ENCODE measurements around the gene MMS19.
"Not testable (repeated sequence)": the region's sequence is repeated elsewhere in the genome, so short reads cannot be mapped to it uniquely, and the experiment has no call there.

Gene MMS19

GRCh38 chr10:97502916-97503315 is 4.7 kb upstream of the MMS19 start:
- no peak for DNase-seq

DNA sequence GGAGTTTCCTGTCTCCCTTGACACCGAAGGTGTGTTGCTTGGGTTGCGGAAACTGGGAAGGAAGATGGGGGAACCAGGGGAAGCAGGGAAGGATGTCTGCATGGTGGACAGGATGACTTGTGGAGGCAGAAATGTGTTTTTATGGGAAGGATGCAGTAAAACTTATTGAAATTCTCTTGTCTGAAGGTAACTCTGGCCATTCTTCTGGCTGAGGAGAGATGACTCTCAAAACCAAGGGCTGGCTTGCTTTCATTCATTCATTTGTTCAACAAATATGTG is 2.0 kb upstream of the MMS19 start:
- no peak for DNase-seq

DNA sequence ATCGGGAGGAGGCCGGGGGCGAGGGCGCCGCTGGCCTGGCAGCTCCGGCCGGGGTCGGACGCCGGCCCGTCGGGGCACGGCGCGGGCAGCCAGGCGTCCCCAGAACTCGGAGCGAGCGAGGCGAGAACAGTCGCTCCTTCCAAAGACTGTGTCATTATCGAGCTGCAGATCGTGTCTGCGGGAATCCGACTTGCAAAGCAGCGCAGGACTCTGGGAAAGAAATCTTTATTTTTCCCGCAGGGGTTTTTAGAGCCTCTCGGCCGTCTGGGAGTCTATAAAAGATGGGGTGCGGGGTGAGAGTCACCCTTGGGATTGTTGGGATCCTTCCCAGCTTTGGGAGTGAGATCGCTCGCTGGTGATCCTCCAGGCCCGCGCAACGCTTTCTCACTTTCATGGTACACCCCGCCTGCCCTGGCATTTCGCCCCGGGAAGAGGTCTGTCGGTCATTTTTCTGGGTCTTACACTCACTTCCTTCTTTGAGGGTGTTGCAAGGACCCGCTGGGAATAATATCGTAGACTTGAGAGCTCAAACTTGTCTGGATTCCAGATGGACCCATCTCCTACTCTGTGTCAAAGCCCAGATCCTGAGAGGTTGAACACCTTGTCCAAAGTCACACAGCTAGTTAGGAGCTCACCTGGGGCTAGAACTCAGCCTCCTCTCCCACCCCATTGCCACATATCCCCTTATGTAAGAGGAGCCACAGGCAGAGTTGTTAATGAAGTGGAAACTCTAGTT is 1.5 kb upstream of the MMS19 start:
- no peak for DNase-seq

GRCh38 chr10:97498841-97499560 is 779 bp upstream of the MMS19 start, which contains the start of gene UBTD1:
UBTD1 (plus strand) TSS chr10:97498924; CDS start chr10:97499204, 280 bp downstream.
- no peak for DNase-seq

- peak; percentile 66 for DNase-seq
Measured at GRCh38 chr10:97497572-97498075, 598 bp downstream of the MMS19 start.

- DNase-seq: no peak
Measured at GRCh38 chr10:97494863-97495506, 3.2 kb downstream of the MMS19 start.

GRCh38 chr10:97494151-97494550 is 4.1 kb downstream of the MMS19 start:
- DNase-seq: no peak

DNA sequence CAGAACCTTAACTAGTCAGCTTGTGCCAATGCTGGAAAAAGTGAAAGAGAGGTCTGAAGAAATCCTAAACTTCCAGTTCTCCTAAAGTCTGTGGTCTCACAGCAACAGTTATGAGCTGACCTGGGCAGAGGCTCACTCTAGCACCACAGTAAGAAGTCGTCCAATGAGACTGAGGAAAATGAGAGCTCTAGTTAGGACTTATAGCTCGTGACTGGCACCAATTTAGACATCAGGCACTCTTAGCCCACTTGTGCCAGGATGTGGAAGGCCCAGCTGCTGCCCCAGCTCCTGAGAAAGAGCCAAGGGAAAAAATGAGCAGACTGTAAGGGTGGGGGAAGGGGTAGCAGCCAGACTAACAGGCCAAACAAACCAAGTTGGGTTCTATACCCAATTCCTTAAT is 7.6 kb downstream of the MMS19 start:
- peak; percentile 50 for DNase-seq

DNA sequence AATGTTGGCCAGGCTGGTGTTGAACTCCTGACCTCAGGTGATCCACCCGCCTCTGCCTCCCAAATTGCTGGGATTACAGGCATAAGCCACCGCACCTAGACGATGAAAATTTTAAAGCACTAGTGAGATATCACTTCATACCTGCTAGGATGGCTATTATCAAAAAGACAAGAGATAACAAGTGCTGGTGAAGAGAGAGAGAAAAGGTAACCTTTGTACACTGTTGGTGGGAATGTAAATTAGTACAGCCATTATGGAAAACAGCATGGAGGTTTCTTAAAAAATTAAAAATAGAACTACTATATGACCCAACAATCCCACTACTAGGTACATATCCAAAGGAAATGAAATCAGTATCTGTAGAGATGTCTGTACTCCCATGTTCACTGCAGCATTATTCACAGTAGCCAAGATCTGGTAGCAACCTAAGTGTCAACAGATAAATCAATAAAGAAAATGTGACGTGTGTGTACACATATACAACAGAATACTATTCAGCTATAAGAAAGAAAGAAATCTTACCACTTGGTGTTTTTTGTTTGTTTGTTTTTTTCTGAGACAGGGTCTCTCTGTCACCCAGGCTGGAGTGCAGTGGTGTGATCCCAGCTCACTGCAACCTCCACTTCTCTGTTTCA is 12.5 kb downstream of the MMS19 start:
- no peak for DNase-seq

- no peak for DNase-seq
Measured at GRCh38 chr10:97483921-97484320, 14.3 kb downstream of the MMS19 start.

DNA sequence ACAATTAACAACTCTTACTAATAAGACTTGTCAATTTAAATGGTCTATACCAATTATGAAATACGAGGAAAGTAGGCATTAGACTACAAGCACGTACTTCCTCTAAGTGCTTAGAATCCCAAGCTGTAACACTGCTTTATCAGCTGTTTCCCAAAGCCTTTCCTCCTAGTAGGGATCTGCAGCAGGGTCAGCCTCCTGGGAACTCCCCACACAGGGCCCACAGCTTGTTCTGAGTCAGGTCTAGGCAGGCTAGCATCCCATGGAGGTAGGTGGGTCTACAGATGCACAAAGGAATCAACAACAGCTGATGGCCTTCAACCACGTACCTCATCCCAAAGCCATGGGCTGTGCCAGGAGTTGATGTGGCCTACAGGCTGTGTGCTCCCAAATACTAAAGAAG is 14.7 kb downstream of the MMS19 start:
- no peak for DNase-seq

GRCh38 chr10:97482381-97482780 is 15.8 kb downstream of the MMS19 start:
- no peak for DNase-seq

DNA sequence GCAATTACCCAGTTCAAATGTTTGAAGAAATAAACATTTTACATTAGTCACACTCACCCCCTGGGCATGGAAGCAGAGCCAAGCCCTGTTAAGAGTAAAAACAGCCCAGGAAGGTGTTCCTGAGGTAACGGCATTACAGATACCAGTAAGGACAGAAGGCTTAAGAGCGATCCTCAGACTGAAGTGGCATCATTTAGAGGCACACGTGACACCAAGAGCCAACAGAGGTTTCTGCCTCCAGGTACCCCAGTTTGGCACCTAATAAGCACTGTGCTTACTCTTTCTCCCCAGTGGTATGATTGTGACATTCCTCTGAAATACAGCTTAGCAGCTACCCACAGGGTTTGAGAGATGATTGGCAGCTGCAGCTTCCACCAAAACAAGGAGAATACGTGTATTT is 17.2 kb downstream of the MMS19 start:
- no peak for DNase-seq

GRCh38 chr10:97479939-97480338 is 18.3 kb downstream of the MMS19 start:
- no peak for DNase-seq

DNA sequence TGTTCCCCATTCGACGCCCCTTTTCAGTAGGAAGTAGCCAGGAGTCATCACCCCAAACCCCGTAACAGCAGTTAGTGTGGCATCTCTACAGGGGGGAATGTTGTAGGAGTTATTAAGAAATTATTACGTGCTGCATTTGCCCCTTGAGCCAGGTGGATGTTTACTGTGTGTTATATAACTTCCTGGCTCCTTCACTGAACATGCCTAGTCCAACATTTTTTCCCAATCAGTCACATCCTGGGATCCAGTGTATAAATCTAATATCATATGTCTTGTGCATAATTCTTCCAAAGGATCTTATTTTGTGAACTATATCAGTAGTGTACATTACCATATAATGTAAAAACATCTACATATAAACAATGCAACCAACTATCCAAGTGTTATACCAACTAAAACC is 18.8 kb downstream of the MMS19 start:
- DNase-seq: not testable (repeated sequence)

GRCh38 chr10:97475936-97476594 is 22.2 kb downstream of the MMS19 start:
- DNase-seq: no peak

DNA sequence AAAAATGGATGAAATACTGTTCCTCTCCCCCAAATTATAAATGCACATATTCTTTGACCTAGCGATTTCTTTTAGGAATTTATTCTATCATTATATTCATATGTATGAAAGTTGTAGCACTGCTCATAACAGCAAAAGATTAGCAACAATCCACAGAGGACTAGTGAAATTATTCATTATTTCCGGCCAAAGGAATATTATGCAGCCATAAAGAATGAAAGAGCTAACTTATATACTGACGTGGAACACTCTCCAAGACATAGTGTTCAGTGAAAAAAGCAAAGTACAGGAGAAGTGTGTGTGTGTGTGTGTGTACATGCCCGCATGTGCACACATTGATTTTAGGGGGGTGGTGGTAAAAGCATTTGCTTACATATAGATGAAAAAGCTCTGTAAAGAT is 23.3 kb downstream of the MMS19 start:
- DNase-seq: no peak

GRCh38 chr10:97468781-97469180 is 29.4 kb downstream of the MMS19 start:
- DNase-seq: not testable (repeated sequence)

DNA sequence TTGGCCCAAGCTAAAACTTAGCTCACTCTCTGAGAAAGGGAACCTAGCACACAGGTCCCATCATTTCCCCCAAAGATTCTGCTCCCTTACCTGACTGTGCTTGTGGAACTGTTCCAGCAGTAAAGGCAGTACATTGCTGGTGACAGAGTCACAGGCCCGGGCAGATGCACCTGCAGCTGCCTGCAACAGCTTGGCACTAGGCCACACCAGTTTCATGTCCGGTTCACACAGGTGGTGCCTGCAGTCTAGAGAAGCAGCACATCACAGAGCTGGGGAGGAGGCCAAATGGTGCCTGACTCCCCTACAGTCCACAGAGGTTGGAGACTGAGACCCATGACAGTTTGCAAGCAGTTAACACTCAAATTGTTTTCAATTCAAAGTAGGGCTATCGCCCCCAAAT is 30.1 kb downstream of the MMS19 start:
- DNase-seq: no peak

DNA sequence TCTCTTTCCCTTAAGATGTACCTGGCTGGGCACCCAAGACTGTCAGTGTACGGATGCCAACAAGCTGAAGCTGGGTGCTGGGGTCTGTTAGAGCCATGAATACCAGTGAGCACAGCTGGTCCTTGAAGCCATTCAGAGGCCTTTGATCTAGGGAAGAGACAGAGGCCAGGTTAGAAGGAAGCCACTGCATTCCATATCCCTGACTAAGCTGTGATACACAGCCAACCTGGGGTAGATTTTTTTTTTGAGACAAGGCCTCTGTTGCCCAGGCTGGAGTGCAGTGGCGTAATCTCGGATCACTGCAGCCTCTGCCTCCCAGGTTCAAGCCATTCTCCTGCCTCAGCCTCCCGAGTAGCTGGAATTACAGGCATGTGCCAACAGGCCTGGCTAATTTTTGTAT is 31.5 kb downstream of the MMS19 start:
- DNase-seq: no peak

- DNase-seq: no peak
Measured at GRCh38 chr10:97465982-97466381, 32.2 kb downstream of the MMS19 start.

DNA sequence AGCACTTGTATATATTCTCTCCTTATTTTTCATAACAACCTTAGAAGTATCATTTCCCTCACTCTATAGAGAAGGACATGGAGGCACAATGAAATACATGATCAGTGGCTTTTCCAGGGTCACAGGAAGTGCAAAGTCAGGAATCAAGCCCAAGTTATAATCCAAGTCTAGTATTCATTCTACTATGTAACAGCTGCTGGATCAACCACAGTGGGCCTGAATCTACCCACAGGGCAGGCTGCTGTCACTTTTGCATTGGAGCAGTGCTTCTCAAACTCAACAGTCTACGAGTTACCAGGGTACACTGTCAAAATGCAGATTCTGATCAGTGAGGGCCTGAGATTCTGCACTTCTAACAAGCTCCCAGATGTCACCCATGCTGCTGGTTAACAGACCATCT is 34.0 kb downstream of the MMS19 start:
- no peak for DNase-seq
